ENCODE results near the gene POGZ.

The POGZ gene

DNA sequence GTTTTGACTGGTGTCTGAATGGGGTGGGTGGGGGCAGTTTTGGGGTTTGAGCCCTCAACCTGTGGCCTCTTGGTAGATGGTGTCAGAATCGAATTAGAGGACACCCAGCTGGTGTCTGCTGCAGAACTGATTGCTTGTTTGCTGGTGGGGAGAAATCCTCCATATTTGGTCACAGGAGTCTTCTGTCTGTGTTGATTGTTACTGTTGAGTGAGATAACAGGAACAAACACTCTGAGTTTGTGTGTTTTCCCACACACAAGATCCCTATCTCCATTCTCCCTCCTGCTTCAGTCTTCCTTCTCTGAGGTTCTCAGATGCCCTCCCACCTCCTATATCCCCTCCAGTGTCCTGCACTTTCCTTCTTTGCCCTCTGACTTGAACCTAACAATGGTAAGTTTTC lies 32.8 kb upstream of the POGZ start:
- no peak for DNase-seq (ENCODE audit: low read depth in 1 of 2, low spot score in 1 of 2)
- in situ Hi-C loops (cut with HindIII; ENCODE audit: low pct_unique_long_range_greater_than_20kb, low sequenced_read_pairs) = no loop called here

DNA sequence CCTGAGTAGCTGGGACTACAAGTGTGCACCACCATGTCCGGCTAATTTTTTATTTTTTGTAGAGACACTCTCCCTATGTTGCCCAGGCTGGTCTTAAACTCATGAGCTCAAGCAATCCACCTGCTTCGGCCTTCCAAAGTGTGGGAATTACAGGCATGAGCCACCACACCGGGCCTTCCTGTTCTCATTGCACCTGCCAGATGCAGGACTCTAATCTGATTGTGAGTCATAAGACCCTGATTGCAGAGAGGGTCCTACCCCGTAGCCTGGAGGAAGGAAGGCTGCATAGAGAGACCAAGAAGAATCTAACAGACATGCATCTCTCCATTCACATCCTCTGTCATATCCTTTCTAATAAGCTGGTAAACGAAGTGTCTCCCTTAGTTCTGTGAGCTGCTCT lies 32.3 kb upstream of the POGZ start:
- in situ Hi-C loops (cut with HindIII; ENCODE audit: low pct_unique_long_range_greater_than_20kb, low sequenced_read_pairs) = no loop called here
- TF ChIP-seq JUND (IDR thresholded peaks at IDR 0.05; ENCODE audit: low read depth) = no peak
- DNase-seq (ENCODE audit: low read depth in 1 of 2, low spot score in 1 of 2) = no peak

More for the DNA sequence above, 32.8 kb upstream of the POGZ start:
- no peak for TF ChIP-seq JUND (IDR thresholded peaks at IDR 0.05; ENCODE audit: low read depth)

DNA sequence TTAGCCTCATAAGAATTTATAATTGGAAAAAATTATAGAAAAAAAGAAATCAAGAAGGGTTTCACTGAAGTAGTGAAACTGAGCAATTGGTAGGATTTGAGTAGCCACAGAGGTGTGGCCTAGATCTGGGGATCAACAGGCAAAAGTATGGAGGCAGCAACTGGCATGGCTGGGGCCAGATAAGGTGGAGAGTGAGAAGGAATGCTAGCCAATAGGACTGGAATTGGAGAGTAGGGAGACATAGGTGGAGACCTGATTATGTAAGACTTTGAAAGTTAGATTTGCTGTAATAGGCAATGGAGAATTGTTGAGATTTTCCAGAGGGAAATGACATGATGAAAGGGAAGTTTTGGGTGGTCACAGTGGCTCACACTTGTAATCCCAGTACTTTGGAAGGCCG lies 27.3 kb upstream of the POGZ start:
- no peak for TF ChIP-seq JUND (IDR thresholded peaks at IDR 0.05; ENCODE audit: low read depth)
- no peak for DNase-seq (ENCODE audit: low read depth in 1 of 2, low spot score in 1 of 2)
- in situ Hi-C loops (cut with HindIII; ENCODE audit: low pct_unique_long_range_greater_than_20kb, low sequenced_read_pairs) = no loop called here

DNA sequence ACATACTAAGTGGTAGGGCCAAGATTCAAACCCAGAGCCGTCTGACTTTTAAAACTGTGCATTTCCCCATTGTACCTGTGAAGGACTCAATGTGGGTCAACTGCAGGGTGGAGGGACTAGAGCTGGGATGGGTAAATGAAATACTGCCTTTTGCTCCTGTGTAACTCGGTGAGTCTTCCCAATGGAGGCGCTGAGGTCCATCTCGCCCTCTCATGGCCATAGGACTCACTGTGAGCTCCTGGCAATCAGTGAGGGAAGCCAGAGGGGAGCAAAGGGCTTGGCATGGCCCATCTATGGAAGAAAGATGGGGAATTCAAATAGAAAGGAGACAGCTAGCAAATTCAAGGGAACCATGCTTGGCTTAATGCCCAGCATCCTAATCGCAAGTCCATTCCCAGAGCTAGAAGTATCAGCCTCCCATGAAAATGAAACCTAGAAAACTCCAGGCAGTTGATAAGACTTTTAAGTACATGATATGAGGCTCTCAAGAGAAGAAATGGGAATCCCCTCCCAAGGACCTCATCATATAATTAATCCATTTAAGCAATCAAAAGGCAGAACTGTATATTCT lies 26.5 kb upstream of the POGZ start:
- in situ Hi-C loops (cut with HindIII; ENCODE audit: low pct_unique_long_range_greater_than_20kb, low sequenced_read_pairs) = no loop called here
- no peak for DNase-seq (ENCODE audit: low read depth in 1 of 2, low spot score in 1 of 2)
- no peak for TF ChIP-seq JUND (IDR thresholded peaks at IDR 0.05; ENCODE audit: low read depth)

DNA sequence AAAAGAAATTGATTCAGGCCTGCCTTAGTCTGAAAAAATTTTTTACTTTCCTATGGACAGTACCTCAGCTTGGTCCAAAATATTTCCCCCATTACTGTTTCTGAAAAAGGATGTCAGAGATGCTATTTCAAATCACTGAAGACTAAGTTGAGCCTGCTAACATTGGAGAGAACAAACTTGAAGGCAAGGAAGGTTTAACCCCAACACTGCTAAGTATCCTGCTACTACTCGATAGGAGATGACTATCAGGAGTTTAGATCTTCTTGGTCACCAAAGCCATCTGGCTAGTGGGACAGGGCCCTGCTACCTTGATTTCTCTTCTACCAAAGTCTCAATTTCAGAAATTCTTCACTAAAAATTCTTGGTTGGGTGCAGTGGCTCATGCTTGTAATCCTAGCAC lies 22.7 kb upstream of the POGZ start:
- TF ChIP-seq JUND (IDR thresholded peaks at IDR 0.05; ENCODE audit: low read depth) = no peak
- in situ Hi-C loops (cut with HindIII; ENCODE audit: low pct_unique_long_range_greater_than_20kb, low sequenced_read_pairs) = no loop called here
- DNase-seq (ENCODE audit: low read depth in 1 of 2, low spot score in 1 of 2) = no peak

DNA sequence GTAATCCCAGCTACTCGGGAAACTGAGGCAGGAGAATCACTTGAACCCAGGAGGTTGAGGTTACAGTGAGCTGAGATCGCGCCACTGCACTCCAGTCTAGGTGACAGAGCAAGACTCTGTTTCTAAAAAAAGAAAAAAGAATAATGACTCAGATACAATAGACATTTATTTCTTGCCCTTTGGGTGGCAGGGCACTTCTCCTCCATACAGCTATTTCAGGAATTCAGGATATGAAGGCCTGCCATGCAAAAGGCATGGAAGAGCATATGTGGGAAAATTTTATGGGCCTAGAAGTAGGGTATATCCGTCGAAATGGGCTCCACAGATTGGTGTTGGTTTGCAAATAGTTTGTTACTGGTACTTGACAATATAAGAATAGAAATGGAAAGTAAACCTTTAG lies 20.2 kb upstream of the POGZ start:
- in situ Hi-C loops (cut with HindIII; ENCODE audit: low pct_unique_long_range_greater_than_20kb, low sequenced_read_pairs) = no loop called here
- TF ChIP-seq JUND (IDR thresholded peaks at IDR 0.05; ENCODE audit: low read depth) = no peak
- no peak for DNase-seq (ENCODE audit: low read depth in 1 of 2, low spot score in 1 of 2)

DNA sequence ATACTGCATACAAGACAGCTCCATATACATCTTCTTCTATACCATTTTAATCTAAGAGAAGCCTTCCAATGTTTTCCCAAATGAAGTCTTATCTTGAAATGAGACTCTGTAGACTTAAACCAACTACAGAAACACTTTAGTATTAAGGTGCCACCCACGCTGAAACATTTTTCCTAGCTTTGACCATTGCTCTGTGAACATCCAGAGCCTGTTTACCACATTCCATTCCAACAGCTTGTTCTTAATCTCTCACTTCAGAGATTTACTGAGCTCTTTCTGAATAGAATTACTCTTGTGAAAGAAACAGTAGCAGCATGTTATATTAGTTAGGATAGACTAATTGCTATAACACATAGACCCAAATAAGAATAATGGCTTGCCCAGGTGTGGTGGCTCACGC lies 19.6 kb upstream of the POGZ start:
- no peak for TF ChIP-seq JUND (IDR thresholded peaks at IDR 0.05; ENCODE audit: low read depth)
- in situ Hi-C loops (cut with HindIII; ENCODE audit: low pct_unique_long_range_greater_than_20kb, low sequenced_read_pairs) = no loop called here
- DNase-seq (ENCODE audit: low read depth in 1 of 2, low spot score in 1 of 2) = no peak

DNA sequence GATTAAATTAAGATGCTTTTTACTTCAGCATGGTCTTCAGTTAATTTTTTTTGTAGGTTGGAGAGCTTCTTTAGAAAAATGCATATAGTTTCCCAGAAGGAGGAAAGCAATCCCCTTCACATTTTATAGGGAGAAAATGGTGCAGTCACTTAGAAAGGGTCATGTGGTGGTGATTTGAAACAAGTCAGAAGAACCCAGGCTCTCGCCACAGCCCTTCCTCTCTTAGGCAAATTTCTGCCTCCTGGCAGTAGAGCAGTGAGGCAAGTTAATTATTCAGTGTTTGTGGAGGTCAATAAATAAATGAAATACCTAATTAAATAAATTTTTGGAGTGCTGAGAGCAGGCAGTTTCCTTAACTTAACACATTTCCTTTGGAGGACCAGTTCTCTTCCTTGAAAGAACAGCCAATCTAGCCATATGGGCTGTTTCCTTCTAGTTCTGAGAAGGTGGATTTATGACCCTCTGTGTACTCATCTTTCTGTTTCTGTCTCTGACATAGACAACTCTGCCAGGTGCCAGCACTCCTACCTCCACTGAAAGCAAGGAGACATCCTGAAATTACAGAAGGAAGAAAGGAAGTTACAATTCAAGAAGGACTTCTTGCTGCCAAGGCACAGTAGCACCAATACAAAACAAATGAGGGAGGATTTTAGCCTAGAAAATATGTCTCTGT lies 19.0 kb upstream of the POGZ start:
- no peak for TF ChIP-seq JUND (IDR thresholded peaks at IDR 0.05; ENCODE audit: low read depth)
- in situ Hi-C loops (cut with HindIII; ENCODE audit: low pct_unique_long_range_greater_than_20kb, low sequenced_read_pairs) = no loop called here
- DNase-seq (ENCODE audit: low read depth in 1 of 2, low spot score in 1 of 2) = no peak

DNA sequence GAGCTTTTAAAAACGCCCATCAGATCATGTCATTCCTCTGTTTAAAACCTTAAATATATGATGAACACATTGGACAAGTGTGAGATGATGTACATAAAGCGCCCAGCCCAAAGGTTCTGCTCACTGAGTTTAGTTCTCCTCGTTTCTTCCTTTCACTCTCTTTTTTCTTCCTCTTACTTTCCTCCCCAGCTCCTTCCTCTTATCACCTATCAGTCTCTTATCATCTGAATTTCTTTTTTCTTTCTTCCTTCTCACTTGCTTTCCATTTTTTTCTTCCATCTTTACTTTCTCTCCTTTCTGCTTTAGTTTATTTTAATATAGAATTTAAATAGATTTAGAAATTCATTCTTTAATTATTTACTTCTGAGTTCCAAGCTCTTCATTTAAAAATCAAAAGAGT lies 17.8 kb upstream of the POGZ start:
- no peak for DNase-seq (ENCODE audit: low read depth in 1 of 2, low spot score in 1 of 2)
- TF ChIP-seq JUND (IDR thresholded peaks at IDR 0.05; ENCODE audit: low read depth) = no peak
- in situ Hi-C loops (cut with HindIII; ENCODE audit: low pct_unique_long_range_greater_than_20kb, low sequenced_read_pairs) = no loop called here

DNA sequence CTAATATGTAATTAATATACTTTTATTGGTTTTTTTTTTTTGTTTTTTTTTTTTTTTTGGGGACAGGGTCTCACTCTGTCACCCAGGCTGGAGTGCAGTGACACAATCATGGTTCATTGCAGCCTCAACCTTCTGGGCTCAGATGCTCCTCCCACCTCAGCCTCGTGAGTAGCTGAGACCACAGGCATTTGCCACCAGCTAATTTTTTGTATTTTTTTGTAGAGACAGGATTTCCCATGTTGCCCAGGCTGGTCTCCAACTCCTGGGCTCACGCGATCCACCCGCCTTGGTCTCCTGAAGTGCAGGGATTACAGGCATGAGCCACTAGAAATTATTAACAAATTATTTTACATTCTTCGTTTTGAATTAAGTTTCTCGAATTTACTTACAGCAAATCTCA lies 16.8 kb upstream of the POGZ start:
- DNase-seq (ENCODE audit: low read depth in 1 of 2, low spot score in 1 of 2) = no peak
- no peak for TF ChIP-seq JUND (IDR thresholded peaks at IDR 0.05; ENCODE audit: low read depth)

DNA sequence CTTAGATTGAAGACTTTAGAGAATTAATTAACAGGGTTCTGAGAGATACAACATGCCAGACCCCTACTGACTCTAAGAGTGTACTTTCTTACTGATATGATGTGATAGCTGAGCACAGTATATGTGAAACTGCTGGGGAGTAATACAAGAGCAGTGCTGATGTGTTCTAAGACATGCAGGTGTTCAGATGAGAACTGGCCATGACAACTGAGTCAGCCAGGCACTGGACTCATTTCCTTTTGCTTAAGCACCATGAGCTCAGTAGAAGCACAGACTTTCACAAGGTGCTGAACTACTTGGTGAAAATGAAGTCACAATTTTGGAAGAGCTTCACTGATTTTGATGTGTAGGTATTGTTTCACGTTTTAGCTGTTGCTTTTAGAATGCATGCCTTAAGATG lies 15.9 kb upstream of the POGZ start:
- in situ Hi-C loops (cut with HindIII; ENCODE audit: low pct_unique_long_range_greater_than_20kb, low sequenced_read_pairs) = no loop called here
- no peak for DNase-seq (ENCODE audit: low read depth in 1 of 2, low spot score in 1 of 2)
- TF ChIP-seq JUND (IDR thresholded peaks at IDR 0.05; ENCODE audit: low read depth) = no peak

More for the DNA sequence above, 16.8 kb upstream of the POGZ start:
- in situ Hi-C loops (cut with HindIII; ENCODE audit: low pct_unique_long_range_greater_than_20kb, low sequenced_read_pairs) = no loop called here

DNA sequence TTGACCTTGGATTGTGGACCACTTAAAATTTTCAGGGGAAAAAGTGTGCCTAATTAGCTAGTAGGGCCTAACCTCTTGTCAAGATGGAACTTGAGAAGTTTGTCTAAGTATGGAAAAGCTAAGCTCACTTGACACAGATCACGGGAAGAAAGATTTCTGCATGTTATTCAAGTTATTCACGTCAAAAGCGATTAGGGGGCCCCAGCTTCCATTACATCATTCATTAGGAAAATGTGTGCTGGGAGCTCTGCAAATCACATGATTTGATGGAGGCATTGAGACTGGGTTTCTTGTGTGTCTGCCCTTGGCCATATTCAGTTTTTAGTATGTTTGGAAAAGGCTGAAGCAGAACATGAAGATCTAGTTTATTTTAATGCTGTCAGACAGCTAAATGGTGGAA lies 15.5 kb upstream of the POGZ start:
- DNase-seq (ENCODE audit: low read depth in 1 of 2, low spot score in 1 of 2) = no peak
- TF ChIP-seq JUND (IDR thresholded peaks at IDR 0.05; ENCODE audit: low read depth) = no peak
- in situ Hi-C loops (cut with HindIII; ENCODE audit: low pct_unique_long_range_greater_than_20kb, low sequenced_read_pairs) = no loop called here

DNA sequence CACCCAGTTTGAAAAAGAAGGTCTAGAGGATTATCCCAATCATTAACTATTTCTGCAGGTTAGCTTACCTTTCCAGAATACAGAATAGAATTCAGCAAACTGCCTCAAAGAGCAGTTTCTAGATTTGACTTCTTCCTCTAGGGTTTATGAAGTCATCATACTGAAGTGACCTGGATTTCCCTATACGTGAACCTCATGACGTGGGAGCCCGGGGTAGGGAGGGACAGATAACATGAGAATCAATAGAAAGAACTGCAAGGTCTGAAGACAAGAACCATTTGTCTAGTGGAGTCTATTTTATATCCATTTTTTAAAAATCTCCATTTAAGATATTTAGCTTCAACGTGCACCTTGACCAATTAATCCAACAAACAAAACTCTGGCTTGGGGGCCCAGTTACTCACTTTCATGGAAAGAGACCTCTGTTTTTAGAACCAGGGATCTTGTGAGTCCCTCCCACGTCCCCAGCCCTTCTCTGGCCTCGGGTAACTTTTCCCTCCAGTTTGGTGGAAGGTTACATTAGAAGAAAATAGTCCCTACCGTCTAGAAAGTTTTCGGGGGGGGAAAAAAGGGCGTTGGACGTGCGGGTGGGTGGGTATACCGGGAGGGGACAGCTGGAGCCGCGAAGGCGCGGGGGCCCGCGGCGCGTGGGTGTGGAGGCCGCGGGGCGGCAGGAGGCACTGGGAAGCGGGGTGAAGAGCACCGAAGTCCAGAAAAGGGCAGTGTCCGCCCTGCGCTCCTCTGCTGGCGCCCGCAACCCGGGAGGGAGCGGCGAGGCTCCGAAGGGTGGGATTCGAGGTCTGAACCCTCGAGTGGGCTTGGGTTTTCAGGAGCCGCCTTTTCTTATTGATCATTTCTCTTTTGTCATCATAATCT lies 13.8 kb upstream of the POGZ start:
- in situ Hi-C loops (cut with HindIII; ENCODE audit: low pct_unique_long_range_greater_than_20kb, low sequenced_read_pairs) = no loop called here
- no peak for TF ChIP-seq JUND (IDR thresholded peaks at IDR 0.05; ENCODE audit: low read depth)
- peak; percentile 45 to 81 for DNase-seq (ENCODE audit: low read depth in 1 of 2, low spot score in 1 of 2)

All from T47D (cell line).